Motor neuron (in vitro differentiated cells): ENCODE results near the gene AHRR. TPM values are rescaled to one million over a fixed set of nuclear protein-coding genes. Genes with fewer than 3 reads are reported as not detected.

ENCODE experiments used
- ATAC-seq, 8 experiments: fragments of 200-7000 bp; cut with Tn5 transposase; replicated peaks in 6 of 8; 2 replicates each; pipeline ENCODE4 v1.8.0; 2021; ENCODE audit warnings: mild to moderate bottlenecking in 8 of 8, moderate library complexity in 8 of 8
- H3K27ac ChIP-seq, 2 donors: fragments of 250-450 bp; sonication (Bioruptor Pico); 2 replicates each; pipeline ENCODE4 v1.9.0; 2021; ENCODE audit warnings: antibody characterized with exemption in 2 of 2, mild to moderate bottlenecking in 2 of 2, moderate library complexity in 1 of 2
- H3K4me1 ChIP-seq, 2 donors: fragments of 250-450 bp; sonication (Bioruptor Pico); replicated peaks in 1 of 2; 2 replicates each; pipeline ENCODE4 v1.6.1; 2021; ENCODE audit warnings: antibody characterized with exemption in 2 of 2, mild to moderate bottlenecking in 2 of 2, moderate library complexity in 1 of 2
- H3K4me3 ChIP-seq, 5 donors: fragments of 250-450 bp; sonication (Bioruptor Pico); 2 replicates each; pipeline ENCODE4 v1.9.0; 2021; ENCODE audit warnings: antibody characterized with exemption in 5 of 5, mild to moderate bottlenecking in 5 of 5, moderate library complexity in 4 of 5
- WGBS, 10 experiments: fragments of 450-650 bp; shearing (Covaris generic); methylation state at CpG; one replicate each; pipeline ENCODE4 v1.0.0; 2022; 5-methylcytosine and 5-hydroxymethylcytosine counted together
- in situ Hi-C, 9 experiments: fragments of 400-800 bp; cut with MboI; loops; one replicate each; pipeline ENCODE4 v1.15.0; 2021; ENCODE audit warnings: low sequenced_read_pairs in 9 of 9, low pct_unique_long_range_greater_than_20kb in 2 of 9; ENCODE audit not compliant: unreplicated experiment in 9 of 9
- total RNA-seq, 8 experiments: library from RNA; unstranded; fragments of 300-600 nt; gene quantifications; 2 replicates each; pipeline versions ENCODE4 v1.2.3 to v1.2.4, GENCODE V29; 2022

The AHRR gene
- total RNA-seq, 8 experiments from 2014 or later = 1.1 to 24.0 (median 1.6) TPM

GRCh38 chr5:421901-422300 lies 100.4 kb downstream of the AHRR start:
- H3K4me1 ChIP-seq = peaks cover 18 to 27% of the 10 kb centered on the region in 2 donors
- ATAC-seq = no peak
- in situ Hi-C loops = no loop called here
- H3K27ac ChIP-seq = no peak overlapping the region
- WGBS, 10 experiments = 68 to 100% (median 90%) methylated on average over 2 to 7 of the region's 13 CpGs; no CpG with 5 or more reads in 2 of the 10 experiments
- no peak overlapping the region for H3K4me3 ChIP-seq

GRCh38 chr5:422323-423232 lies 101.1 kb downstream of the AHRR start:
- no peak for ATAC-seq
- H3K4me1 ChIP-seq = peaks cover 16 to 24% of the 10 kb centered on the region in 2 donors
- H3K27ac ChIP-seq = no peak overlapping the region
- H3K4me3 ChIP-seq = no peak overlapping the region
- WGBS, 10 experiments = 73 to 100% (median 82%) methylated on average over 2 to 24 of the region's 32 CpGs; no CpG with 5 or more reads in 3 of the 10 experiments
- in situ Hi-C loops = no loop called here

GRCh38 chr5:423233-423565 lies 101.7 kb downstream of the AHRR start:
- Histone ChIP-seq H3K27ac (no peak overlapping the region), H3K4me3 (no peak overlapping the region), H3K4me1 (peaks cover 10 to 17% of the 10 kb centered on the region in 2 donors)
- in situ Hi-C loops = no loop called here
- ATAC-seq = no peak
- 50 to 100% (median 90%) methylated on average over 1 to 7 of the region's 9 CpGs; no CpG with 5 or more reads in 1 of the 10 experiments for WGBS, 10 experiments

- Histone ChIP-seq H3K4me3 (no peak overlapping the region), H3K27ac (no peak overlapping the region), H3K4me1 (peaks cover 4 to 12% of the 10 kb centered on the region in 2 donors)
- in situ Hi-C loops = no loop called here
- ATAC-seq = peak in 1 of 8 experiments; percentile 20
- 33 to 100% (median 80%) methylated on average over 1 to 6 of the region's 24 CpGs; no CpG with 5 or more reads in 4 of the 10 experiments for WGBS, 10 experiments
Observed at GRCh38 chr5:423626-424261, 102.2 kb downstream of the AHRR start.

GRCh38 chr5:424301-425110 lies 103.0 kb downstream of the AHRR start:
- Histone ChIP-seq H3K4me3 (no peak overlapping the region), H3K4me1 (peaks cover 0 to 4% of the 10 kb centered on the region in 2 donors), H3K27ac (no peak overlapping the region)
- in situ Hi-C loops = no loop called here
- ATAC-seq = peak in 3 of 8 experiments; percentile 83 to 93 (median 83)
- WGBS, 10 experiments = 50 to 90% (median 86%) methylated on average over 1 to 3 of the region's 11 CpGs; no CpG with 5 or more reads in 5 of the 10 experiments

- no peak overlapping the region for H3K27ac ChIP-seq
- in situ Hi-C loops = no loop called here
- H3K4me3 ChIP-seq = no peak overlapping the region
- WGBS, 10 experiments = 50 to 94% (median 82%) methylated on average over 1 to 5 of the region's 5 CpGs
- peak in 2 of 8 experiments; percentile 38 to 67 for ATAC-seq
- peaks cover 4 to 6% of the 10 kb centered on the region in 2 donors for H3K4me1 ChIP-seq
Observed at GRCh38 chr5:425714-426113, 104.2 kb downstream of the AHRR start.

- ATAC-seq = no peak
- peaks cover 5 to 10% of the 10 kb centered on the region in 2 donors for H3K4me1 ChIP-seq
- 63 to 91% (median 77%) methylated on average over 3 of the region's 3 CpGs; no CpG with 5 or more reads in 1 of the 10 experiments for WGBS, 10 experiments
- H3K4me3 ChIP-seq = no peak overlapping the region
- in situ Hi-C loops = no loop called here
- H3K27ac ChIP-seq = no peak overlapping the region
Observed at GRCh38 chr5:426392-426976, 105.0 kb downstream of the AHRR start.

GRCh38 chr5:427415-428087 lies 106.0 kb downstream of the AHRR start:
- in situ Hi-C loops = no loop called here
- 91 to 100% (median 95%) methylated on average over 3 to 37 of the region's 39 CpGs; no CpG with 5 or more reads in 1 of the 10 experiments for WGBS, 10 experiments
- no peak overlapping the region for H3K4me3 ChIP-seq
- no peak for ATAC-seq
- H3K27ac ChIP-seq = no peak overlapping the region
- H3K4me1 ChIP-seq = peaks cover 5 to 10% of the 10 kb centered on the region in 2 donors

GRCh38 chr5:428219-428618 lies 106.7 kb downstream of the AHRR start:
- in situ Hi-C loops = no loop called here
- peaks cover 5 to 10% of the 10 kb centered on the region in 2 donors for H3K4me1 ChIP-seq
- WGBS, 10 experiments = 77 to 100% (median 83%) methylated on average over 1 to 7 of the region's 11 CpGs; no CpG with 5 or more reads in 4 of the 10 experiments

GRCh38 chr5:428754-429452 lies 107.4 kb downstream of the AHRR start:
- Histone ChIP-seq H3K4me3 (no peak overlapping the region), H3K4me1 (peaks cover 5 to 10% of the 10 kb centered on the region in 2 donors), H3K27ac (no peak overlapping the region)
- WGBS, 10 experiments = 47 to 100% (median 90%) methylated on average over 1 to 6 of the region's 22 CpGs; no CpG with 5 or more reads in 3 of the 10 experiments
- ATAC-seq = no peak
- in situ Hi-C loops = no loop called here

More at GRCh38 chr5:428219-428618, 106.7 kb downstream of the AHRR start:
- ATAC-seq = no peak
- Histone ChIP-seq H3K4me3 (no peak overlapping the region), H3K27ac (no peak overlapping the region)

- ATAC-seq = peak in 6 of 8 experiments; percentile 6 to 96 (median 82)
- H3K4me3 ChIP-seq = no peak overlapping the region
- 20 to 100% (median 74%) methylated on average over 1 to 26 of the region's 35 CpGs; no CpG with 5 or more reads in 3 of the 10 experiments for whole genome bisulfite sequencing, 10 experiments
- in situ Hi-C loops = loop anchor here in 2 of 9 experiments (10.0 kb wide), 1 partner anchor 105 kb away; the partner anchor contains the start of gene AHRR (in 2 of the 2)
- peaks cover 5 to 10% of the 10 kb centered on the region in 2 donors for H3K4me1 ChIP-seq
- H3K27ac ChIP-seq = no peak overlapping the region
Observed at GRCh38 chr5:429453-430188, 108.1 kb downstream of the AHRR start.
